ENCODE data around the gene MYD88. TPM values are rescaled to one million over a fixed set of nuclear protein-coding genes. Genes with fewer than 3 reads are reported as not detected.

Gene MYD88
- polyA plus RNA-seq, 4 donors: 24.0 to 29.8 (median 25.7) TPM

GRCh38 chr3:38139652-38140051, 1.2 kb downstream of the MYD88 start:
- DNase-seq (ENCODE audit: low read depth in 4 of 4, low spot score in 3 of 4): no peak

- no peak for DNase-seq (ENCODE audit: low read depth in 4 of 4, low spot score in 3 of 4)
Measured at GRCh38 chr3:38140326-38141172, 2.1 kb downstream of the MYD88 start.

DNA sequence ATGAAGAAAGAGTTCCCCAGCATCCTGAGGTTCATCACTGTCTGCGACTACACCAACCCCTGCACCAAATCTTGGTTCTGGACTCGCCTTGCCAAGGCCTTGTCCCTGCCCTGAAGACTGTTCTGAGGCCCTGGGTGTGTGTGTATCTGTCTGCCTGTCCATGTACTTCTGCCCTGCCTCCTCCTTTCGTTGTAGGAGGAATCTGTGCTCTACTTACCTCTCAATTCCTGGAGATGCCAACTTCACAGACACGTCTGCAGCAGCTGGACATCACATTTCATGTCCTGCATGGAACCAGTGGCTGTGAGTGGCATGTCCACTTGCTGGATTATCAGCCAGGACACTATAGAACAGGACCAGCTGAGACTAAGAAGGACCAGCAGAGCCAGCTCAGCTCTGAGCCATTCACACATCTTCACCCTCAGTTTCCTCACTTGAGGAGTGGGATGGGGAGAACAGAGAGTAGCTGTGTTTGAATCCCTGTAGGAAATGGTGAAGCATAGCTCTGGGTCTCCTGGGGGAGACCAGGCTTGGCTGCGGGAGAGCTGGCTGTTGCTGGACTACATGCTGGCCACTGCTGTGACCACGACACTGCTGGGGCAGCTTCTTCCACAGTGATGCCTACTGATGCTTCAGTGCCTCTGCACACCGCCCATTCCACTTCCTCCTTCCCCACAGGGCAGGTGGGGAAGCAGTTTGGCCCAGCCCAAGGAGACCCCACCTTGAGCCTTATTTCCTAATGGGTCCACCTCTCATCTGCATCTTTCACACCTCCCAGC, 2.9 kb downstream of the MYD88 start:
- no peak for DNase-seq (ENCODE audit: low read depth in 4 of 4, low spot score in 3 of 4)

- DNase-seq (ENCODE audit: low read depth in 4 of 4, low spot score in 3 of 4): no peak
Measured at GRCh38 chr3:38141952-38142273, 3.5 kb downstream of the MYD88 start.

- no peak for DNase-seq (ENCODE audit: low read depth in 4 of 4, low spot score in 3 of 4)
Measured at GRCh38 chr3:38142959-38143358, 4.5 kb downstream of the MYD88 start.

DNA sequence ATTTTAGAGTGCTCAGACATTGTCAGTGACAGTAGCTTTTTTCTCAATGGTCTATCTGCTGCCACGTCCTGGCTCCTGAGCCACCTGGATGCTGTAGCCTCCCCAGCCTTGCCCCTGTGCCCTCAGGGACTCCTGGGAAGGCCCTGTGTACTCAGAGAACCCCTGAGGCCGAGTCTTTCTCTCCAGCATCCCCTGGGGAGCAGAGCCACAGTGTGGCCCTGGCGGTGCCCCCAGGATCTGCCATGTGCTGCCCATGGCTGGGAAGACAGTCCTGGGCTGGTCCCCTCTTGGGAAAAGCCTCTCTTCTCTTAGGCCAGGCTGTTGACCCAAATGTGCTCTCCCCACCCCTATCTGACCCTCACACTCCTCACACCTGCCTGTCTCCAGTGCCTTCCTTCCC, 5.0 kb downstream of the MYD88 start:
- no peak for DNase-seq (ENCODE audit: low read depth in 4 of 4, low spot score in 3 of 4)

- no peak for DNase-seq (ENCODE audit: low read depth in 4 of 4, low spot score in 3 of 4)
Measured at GRCh38 chr3:38146504-38146903, 8.0 kb downstream of the MYD88 start.

GRCh38 chr3:38147421-38147820, 9.0 kb downstream of the MYD88 start:
- DNase-seq (ENCODE audit: low read depth in 4 of 4, low spot score in 3 of 4): no peak

- no peak for DNase-seq (ENCODE audit: low read depth in 4 of 4, low spot score in 3 of 4)
Measured at GRCh38 chr3:38148311-38148882, 9.9 kb downstream of the MYD88 start.

GRCh38 chr3:38149708-38150107, 11.2 kb downstream of the MYD88 start:
- no peak for DNase-seq (ENCODE audit: low read depth in 4 of 4, low spot score in 3 of 4)

GRCh38 chr3:38150780-38151528, 12.5 kb downstream of the MYD88 start:
- DNase-seq (ENCODE audit: low read depth in 4 of 4, low spot score in 3 of 4): no peak

- no peak for DNase-seq (ENCODE audit: low read depth in 4 of 4, low spot score in 3 of 4)
Measured at GRCh38 chr3:38151667-38152265, 13.3 kb downstream of the MYD88 start.

- no peak for DNase-seq (ENCODE audit: low read depth in 4 of 4, low spot score in 3 of 4)
Measured at GRCh38 chr3:38152609-38153008, 14.1 kb downstream of the MYD88 start.

DNA sequence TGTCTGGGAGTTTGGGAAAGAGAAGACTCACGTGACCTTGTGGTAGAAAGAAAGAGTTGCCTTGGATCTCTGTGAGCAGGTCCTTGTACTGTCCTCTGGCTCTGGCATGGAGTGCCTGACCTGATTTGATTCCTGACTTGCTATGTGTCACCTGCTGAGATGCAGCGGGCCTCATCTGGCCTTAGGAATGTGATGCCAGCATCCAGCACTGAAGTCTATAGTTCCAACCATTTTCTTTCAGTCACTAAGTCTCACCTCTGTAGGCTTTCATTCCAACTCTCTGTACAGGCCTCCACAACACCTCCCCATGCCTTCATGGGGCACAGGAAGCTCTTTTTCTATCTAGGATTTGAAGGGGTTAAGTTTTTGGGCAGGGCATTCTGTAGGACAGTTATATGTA, 14.8 kb downstream of the MYD88 start:
- no peak for DNase-seq (ENCODE audit: low read depth in 4 of 4, low spot score in 3 of 4)

DNA sequence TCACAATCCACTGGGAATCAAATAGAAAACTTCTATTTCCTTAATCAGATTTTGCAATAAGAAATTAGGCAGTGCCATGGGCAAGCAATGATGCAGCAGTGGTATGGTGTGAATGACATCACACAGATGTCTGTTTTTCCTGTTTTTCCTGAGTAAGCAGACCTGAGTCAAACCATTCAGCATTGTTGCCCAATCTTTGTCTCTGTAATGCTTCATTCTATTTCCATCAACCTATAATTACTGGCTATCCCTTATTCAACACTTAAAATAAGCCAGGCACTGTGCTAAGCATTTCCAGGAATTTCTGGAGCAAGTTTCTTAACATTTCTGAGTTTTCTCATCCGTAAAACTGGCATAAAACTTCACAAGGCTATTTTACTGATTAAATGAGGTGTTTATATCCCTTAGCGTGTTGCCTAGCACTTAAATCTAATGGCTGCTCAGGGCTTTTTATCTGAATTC, 15.6 kb downstream of the MYD88 start:
- no peak for DNase-seq (ENCODE audit: low read depth in 4 of 4, low spot score in 3 of 4)

DNA sequence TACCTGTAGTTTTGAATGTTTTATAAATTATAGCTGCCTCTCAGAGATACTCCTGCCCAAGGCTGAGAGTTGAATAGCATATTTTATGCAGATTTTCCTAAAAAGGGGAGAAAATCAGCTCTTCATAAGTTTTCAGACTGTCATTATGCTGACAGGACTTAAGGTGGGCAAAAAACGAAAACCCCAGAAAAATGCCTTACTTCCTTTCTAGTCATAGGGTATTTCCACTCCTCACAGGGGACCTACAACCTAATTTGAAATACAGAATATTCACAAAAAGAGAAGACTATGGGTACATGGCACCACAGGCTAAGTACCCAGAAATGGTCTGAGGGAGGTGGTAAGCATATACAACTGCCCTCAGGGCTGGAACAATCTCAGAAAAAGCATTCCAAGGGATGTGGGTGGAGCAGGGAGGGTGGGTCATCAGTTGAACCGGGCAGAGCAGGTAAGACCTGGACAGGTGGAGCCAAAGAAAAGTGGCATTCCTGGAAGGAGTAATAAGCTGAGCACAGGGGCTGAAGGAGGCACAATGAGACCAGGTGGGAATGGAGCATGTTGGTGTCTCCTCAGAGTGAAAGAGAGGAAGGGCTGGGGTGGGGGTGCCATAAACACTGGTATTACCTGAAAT, 16.3 kb downstream of the MYD88 start:
- no peak for DNase-seq (ENCODE audit: low read depth in 4 of 4, low spot score in 3 of 4)

- DNase-seq (ENCODE audit: low read depth in 4 of 4, low spot score in 3 of 4): no peak
Measured at GRCh38 chr3:38155825-38156224, 17.4 kb downstream of the MYD88 start.

DNA sequence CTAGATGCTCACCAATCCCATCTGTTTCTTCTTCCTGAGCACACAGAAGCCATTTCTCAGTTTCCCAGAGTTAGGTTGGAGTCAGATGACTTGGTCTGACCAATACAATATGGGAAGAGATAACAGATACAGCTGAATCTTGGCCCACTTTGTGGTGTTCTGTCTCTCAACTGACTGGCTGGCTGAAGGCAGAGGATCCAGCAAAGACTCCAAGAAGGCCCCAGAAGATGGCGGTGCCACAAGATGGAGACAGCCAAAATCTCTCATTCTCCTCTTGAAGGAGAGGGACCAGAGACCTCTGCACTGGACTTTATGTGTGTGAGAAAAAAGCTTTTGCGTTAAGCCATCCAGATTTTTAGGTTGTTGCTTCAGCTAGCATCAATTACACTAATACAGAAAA, 18.7 kb downstream of the MYD88 start:
- DNase-seq (ENCODE audit: low read depth in 4 of 4, low spot score in 3 of 4): no peak

DNA sequence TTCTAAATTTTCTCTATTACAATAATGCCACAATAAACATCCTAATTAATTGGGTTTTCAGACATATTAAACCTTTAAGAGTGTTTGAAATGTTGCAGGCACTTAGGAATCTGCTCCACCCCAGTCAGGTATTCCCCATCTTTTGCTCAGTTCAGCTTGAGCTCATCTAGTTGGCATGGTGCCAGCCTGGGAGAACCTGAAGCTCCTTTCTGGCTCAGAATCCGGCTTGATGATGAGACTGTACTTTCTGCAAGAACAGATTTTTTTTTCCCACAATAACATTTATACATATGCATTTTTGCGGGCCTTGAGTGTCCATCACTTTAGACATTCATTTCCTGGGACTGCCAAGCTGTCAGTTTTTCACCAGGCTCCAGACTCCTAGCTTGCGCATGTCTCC, 19.1 kb downstream of the MYD88 start:
- DNase-seq (ENCODE audit: low read depth in 4 of 4, low spot score in 3 of 4): no peak

- DNase-seq (ENCODE audit: low read depth in 4 of 4, low spot score in 3 of 4): no peak
Measured at GRCh38 chr3:38158472-38158871, 20.0 kb downstream of the MYD88 start.

Measured in left renal pelvis (tissue), 4 donors.